Lung (tissue), 12 donors: Measurements from ENCODE around the gene FLACC1. TPM values are rescaled to one million over a fixed set of nuclear protein-coding genes. Genes with fewer than 3 reads are reported as not detected.

Experiments used
- ATAC-seq: fragments of 200-7000 bp; cut with Tn5 transposase; one replicate; pipeline ENCODE4 v1.9.1; 2020; ENCODE audit warnings: moderate number of reproducible peaks; ENCODE audit not compliant: insufficient read depth, low FRiP score
- DNase-seq, 3 donors: peaks; one replicate each; pipeline ENCODE4 v3.0.0-alpha.2; 2013 to 2017
- H3K27ac ChIP-seq, 2 donors: one replicate each; pipeline ENCODE4 v1.5.1; 2013; ENCODE audit warnings: mild to moderate bottlenecking in 2 of 2, moderate library complexity in 2 of 2, control low read depth in 1 of 2, inconsistent platforms in 1 of 2, low read depth in 1 of 2, low read length in 1 of 2
- H3K27me3 ChIP-seq, 3 donors: one replicate each; pipeline ENCODE4 v1.5.1; 2013; ENCODE audit warnings: low read length in 2 of 3; ENCODE audit not compliant: control insufficient read depth in 3 of 3, insufficient read depth in 3 of 3
- H3K36me3 ChIP-seq, 4 donors: one replicate each; pipeline ENCODE4 v1.5.1; 2013; ENCODE audit warnings: low read length in 4 of 4, mild to moderate bottlenecking in 1 of 4, moderate library complexity in 1 of 4; ENCODE audit not compliant: control insufficient read depth in 4 of 4, insufficient read depth in 4 of 4
- H3K4me1 ChIP-seq, 5 donors: one replicate each; pipeline ENCODE4 v1.5.1; 2013; ENCODE audit warnings: low read length in 5 of 5, mild to moderate bottlenecking in 2 of 5, moderate library complexity in 1 of 5; ENCODE audit not compliant: control insufficient read depth in 5 of 5, insufficient read depth in 5 of 5
- H3K4me3 ChIP-seq: one replicate; pipeline ENCODE4 v1.5.1; 2013; ENCODE audit warnings: mild to moderate bottlenecking, control low read depth, moderate library complexity
- H3K9ac ChIP-seq, 2 donors: one replicate each; pipeline ENCODE4 v1.5.1; 2013; ENCODE audit warnings: low read length in 2 of 2, control low read depth in 1 of 2; ENCODE audit not compliant: insufficient read depth in 1 of 2
- H3K9me3 ChIP-seq, 4 donors: one replicate each; pipeline ENCODE4 v1.5.1; 2013; ENCODE audit warnings: low read length in 3 of 4, mild to moderate bottlenecking in 1 of 4, moderate library complexity in 1 of 4; ENCODE audit not compliant: control insufficient read depth in 4 of 4, insufficient read depth in 3 of 4
- CTCF ChIP-seq: IDR thresholded peaks from 2 replicates; pipeline ENCODE4 v1.5.1; 2012; ENCODE audit warnings: mild to moderate bottlenecking; ENCODE audit errors: control extremely low read depth, extremely low read depth
- WGBS, 2 donors: extraction: QIAGEN DNeasy Blood & Tissue Kit; methylation state at CpG; one replicate each; pipeline ENCODE4 v1.1.7; 2013; 5-methylcytosine and 5-hydroxymethylcytosine counted together
- polyA plus RNA-seq, 2 donors: library from polyadenylated mRNA; stranded (reverse); fragments of 200-250 nt; gene quantifications; one replicate each; pipeline ENCODE4 v1.2.1, GENCODE V29; 2013
- total RNA-seq, 2 donors: library from RNA; depleted of rRNA in 1 of 2; stranded (reverse); fragments of >200 nt in 1 of 2; gene quantifications; one replicate each; pipeline ENCODE4 v1.2.1, GENCODE V29; 2014 to 2021
- donor health status: control.
- donor health status: control.
- donor health status: Bipolar disorder and iron deficiency.
- donor health status: healthy.
- donor health status: DM: yes; HTN: yes; CAD: no.

Gene FLACC1
- total and polyA plus RNA-seq, 4 donors: 1.0 to 8.6 (median 4.9) TPM

- no peaks in the 10 kb centered on the region for H3K27me3 ChIP-seq
- H3K4me3 ChIP-seq: peak within 1 kb of the TSS; percentile 2
- H3K9me3 ChIP-seq: no peaks in the 10 kb centered on the region
- H3K36me3 ChIP-seq: no peaks in the 10 kb centered on the region
- TF ChIP-seq CTCF: no peak
- peaks cover 0 to 13% (median 3%) of the 10 kb centered on the region in 5 donors for H3K4me1 ChIP-seq
- DNase-seq (peak in 1 of 3 donors; percentile 42), ATAC-seq (peak; percentile 55)
- WGBS, 2 donors: 27 to 36% methylated on average over 10 of the region's 10 CpGs
- H3K27ac ChIP-seq: peak within 1 kb of the TSS in 1 of 2 donors; percentile 95
- H3K9ac ChIP-seq: peak within 1 kb of the TSS in 1 of 2 donors; percentile 55
These were observed 96.8 kb downstream of the FLACC1 start, which contains the start of gene CASP8 for GRCh38 chr2:201260302-201260800. Gene CASP8, plus strand, starts transcription at chr2:201260536. Its CDS starts 5,951 bp downstream, at chr2:201266487.

- Histone ChIP-seq H3K27ac (peak overlapping the region; percentile 62 to 97), H3K27me3 (no peaks in the 10 kb centered on the region), H3K4me3 (peak overlapping the region; percentile 56), H3K4me1 (peaks cover 0 to 15% (median 3%) of the 10 kb centered on the region in 5 donors), H3K9me3 (no peaks in the 10 kb centered on the region), H3K36me3 (no peaks in the 10 kb centered on the region), H3K9ac (peak overlapping the region; percentile 83 to 97)
- DNase-seq (peak in 1 of 3 donors; percentile 75), ATAC-seq (no peak)
- TF ChIP-seq CTCF: no peak
- WGBS, 2 donors: 26 to 27% methylated on average over 15 of the region's 15 CpGs
These were observed 98.2 kb downstream of the FLACC1 start for GRCh38 chr2:201258666-201259615.

- H3K27me3 ChIP-seq: no peaks in the 10 kb centered on the region
- H3K4me1 ChIP-seq: peaks cover 0 to 15% (median 3%) of the 10 kb centered on the region in 5 donors
- ATAC-seq (peak; percentile 76), DNase-seq (peak; percentile 60 to 79 (median 78))
- H3K27ac ChIP-seq: peak overlapping the region; percentile 62 to 97
- H3K36me3 ChIP-seq: no peaks in the 10 kb centered on the region
- peak overlapping the region; percentile 83 to 97 for H3K9ac ChIP-seq
- WGBS, 2 donors: 0 to 1% methylated on average over 10 of the region's 10 CpGs
- TF ChIP-seq CTCF: no peak
- peak overlapping the region; percentile 56 for H3K4me3 ChIP-seq
- H3K9me3 ChIP-seq: no peaks in the 10 kb centered on the region
These were observed 99.0 kb downstream of the FLACC1 start for GRCh38 chr2:201257956-201258665.
